ENCODE results near the gene CPLX1.
A peak's percentile ranks its signal among the peaks of the same experiment; 100 is the strongest.
"Not testable (repeated sequence)": the region's sequence is repeated elsewhere in the genome, so short reads cannot be mapped to it uniquely, and the experiment has no call there.

Gene CPLX1

DNA sequence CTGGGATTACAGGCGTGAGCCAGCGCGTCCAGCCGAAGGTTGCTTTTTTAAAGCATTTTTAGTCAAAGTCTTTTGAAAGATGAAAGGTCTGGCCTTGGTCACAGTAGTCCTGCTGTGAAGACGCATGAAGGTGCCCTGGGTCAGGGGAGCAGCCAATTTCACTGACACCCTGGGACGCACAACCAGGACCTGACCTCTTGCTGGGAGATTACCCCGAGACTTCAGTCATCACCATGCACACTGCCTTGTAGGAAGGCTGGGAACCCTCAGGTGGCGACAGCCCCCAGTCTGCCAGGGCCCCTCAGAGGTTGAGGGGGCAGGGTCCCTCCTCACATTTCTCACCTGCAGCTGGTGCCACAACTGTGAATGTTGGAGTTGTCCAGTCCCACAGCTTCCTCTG lies 53.2 kb downstream of the CPLX1 start:
- no peak for DNase-seq

- DNase-seq: no peak
These were observed 53.8 kb downstream of the CPLX1 start for GRCh38 chr4:772118-772517.

GRCh38 chr4:771464-771863 lies 54.5 kb downstream of the CPLX1 start:
- no peak for DNase-seq

DNA sequence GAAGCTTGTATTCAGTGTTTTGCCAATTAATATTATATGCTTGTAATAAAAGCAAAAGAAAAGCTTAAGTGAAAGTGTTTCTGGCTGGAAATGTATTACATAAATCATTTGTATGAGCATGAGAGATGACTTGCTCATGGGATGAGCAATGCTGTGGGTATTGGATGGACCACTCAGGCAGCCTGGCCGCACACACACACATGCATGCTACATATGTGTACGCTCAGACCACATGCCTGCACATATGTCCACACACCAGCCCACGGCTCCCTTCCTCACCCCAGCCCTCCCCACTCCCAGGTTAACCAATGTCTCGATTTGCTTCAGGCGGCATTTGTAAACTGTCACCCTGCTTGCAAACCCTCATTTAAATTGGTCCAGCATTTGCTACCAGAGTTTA lies 55.9 kb downstream of the CPLX1 start:
- DNase-seq: no peak

DNA sequence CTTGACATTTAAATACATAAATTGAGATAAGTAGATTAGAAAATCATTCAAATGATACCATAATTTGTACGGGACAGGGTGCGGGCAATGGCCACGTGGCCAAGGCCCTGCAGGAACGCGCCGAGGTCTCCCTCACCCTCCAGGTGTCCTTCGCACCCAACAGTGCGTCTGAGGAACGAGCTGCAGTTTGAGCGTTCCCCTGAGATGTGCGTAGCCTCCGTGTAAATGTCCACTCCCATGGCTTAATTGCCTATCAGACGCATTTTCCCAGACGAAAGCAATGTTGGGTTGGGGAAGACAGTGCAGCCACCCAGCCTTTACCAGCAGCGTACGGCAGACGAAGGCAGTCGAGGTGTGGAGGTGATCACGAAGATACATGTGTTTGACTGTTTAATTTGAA lies 56.4 kb downstream of the CPLX1 start:
- no peak for DNase-seq

GRCh38 chr4:768995-769394 lies 56.9 kb downstream of the CPLX1 start:
- DNase-seq: no peak

- DNase-seq: no peak
These were observed 57.9 kb downstream of the CPLX1 start for GRCh38 chr4:768076-768475.

- DNase-seq: no peak
These were observed 59.2 kb downstream of the CPLX1 start for GRCh38 chr4:766559-767283.

DNA sequence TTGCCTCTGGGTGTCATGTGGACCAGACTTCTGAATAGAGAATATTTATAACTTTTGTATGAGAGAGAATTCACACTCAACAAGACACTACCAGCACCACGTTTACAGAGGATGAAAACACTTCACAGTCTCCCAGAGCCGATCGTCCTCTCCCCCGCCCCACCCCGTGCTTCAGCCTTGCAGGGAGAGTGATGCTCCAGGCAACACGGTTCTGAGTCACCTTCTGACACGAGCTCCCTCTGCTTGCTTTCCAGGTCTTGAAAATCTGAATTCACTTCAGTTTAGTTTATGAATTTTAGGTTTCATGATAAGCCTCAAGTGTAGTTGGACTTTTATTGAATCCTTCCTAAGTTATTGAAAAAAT lies 59.8 kb downstream of the CPLX1 start:
- DNase-seq: no peak

GRCh38 chr4:764405-765169 lies 61.3 kb downstream of the CPLX1 start:
- DNase-seq: no peak

- no peak for DNase-seq
These were observed 62.0 kb downstream of the CPLX1 start for GRCh38 chr4:763922-764321.

DNA sequence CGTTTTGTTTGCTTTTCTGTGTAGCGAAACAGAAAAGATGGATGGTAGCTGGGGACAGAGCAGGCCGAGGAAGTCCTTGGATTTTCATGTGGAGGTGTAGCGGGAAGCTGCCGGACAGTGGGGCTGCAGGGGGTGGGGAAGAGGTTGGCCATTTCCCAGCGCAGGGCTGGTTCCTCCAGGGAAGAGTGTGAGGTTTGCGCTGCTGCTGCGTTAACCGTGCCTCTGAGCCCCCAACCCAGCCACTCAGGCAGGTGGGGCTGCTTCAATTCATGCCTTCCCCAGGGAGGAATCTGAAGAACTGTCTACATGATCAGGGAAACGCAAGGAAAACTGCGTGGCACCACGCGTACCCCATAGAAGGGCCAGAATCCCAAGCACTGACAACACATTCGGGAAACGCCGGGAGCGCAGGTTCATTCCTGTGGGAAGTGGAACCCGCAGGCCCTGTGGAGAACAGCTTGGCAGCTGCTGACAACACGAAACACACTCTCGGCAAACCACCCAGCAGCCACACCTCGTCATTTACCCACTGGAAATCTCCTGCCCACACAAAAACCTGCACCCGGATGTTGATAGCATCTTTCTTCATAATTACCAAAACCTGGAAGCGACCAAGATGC lies 62.6 kb downstream of the CPLX1 start:
- no peak for DNase-seq

DNA sequence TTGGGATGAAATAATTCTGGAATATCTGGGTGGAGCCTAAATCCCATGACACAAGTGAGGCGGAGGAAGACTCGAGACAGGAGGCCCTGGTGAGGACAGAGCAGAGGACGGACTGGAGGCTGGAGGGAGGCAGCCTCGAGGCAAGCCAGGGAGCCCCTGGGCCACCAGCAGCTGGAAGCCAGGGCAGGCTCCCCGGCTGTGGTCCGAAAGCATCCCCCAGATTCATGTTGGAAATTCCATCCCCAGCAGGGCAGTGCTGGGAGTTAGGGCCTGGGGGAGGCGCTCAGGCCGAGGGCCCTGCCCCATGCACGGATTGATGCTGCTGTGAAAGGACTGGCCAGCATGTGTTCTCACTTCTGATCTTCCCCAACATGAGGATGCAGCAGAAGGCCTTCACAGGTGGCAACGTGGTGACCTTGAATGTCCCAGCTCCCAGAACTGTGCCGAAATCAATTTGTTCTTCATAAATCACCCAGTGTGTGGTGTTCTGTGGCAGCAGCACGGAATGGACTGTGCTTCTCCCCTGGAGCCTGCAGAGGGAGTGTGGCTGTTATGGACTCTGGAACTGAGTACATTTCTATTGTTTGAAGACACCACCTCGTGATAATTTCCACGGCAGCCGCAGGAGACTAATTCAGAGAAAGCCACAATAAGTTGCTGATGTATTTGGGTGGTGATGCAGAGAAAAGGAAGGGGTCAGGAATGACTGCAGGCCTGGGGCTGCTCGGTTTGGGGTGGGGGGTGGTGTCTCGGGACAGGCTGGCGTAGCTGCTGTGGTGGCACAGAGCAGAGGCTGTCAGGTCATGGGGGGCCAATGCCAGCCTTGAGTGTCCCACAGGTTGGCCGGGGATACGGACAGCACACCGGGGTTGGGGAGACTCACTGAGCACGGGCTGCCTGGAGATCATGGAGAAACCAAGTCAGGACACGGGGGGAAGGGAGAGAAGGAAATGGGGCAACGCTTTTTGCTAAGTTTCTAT lies 63.4 kb downstream of the CPLX1 start:
- peak; percentile 52 for DNase-seq

DNA sequence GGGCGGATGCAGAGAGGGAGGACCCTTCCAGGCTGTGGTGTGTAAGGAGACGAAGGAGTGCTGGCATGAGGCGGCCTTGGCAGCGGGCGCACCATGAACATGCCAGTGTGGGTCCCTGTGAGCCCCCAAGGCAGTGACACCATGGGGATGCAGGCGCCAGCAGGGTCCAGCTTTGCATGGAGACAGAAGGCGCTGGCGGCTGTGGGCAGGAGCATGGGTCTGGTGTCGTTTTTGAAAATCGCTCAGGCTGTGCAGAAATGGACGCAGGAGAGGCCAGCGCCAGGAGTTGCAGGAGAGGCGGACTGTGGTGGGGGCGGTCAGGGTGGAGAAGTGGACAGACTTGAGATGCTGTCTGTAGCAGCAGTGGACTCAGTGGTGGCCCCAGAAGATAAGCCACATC lies 64.2 kb downstream of the CPLX1 start:
- DNase-seq: no peak

GRCh38 chr4:761086-761485 lies 64.8 kb downstream of the CPLX1 start:
- no peak for DNase-seq

DNA sequence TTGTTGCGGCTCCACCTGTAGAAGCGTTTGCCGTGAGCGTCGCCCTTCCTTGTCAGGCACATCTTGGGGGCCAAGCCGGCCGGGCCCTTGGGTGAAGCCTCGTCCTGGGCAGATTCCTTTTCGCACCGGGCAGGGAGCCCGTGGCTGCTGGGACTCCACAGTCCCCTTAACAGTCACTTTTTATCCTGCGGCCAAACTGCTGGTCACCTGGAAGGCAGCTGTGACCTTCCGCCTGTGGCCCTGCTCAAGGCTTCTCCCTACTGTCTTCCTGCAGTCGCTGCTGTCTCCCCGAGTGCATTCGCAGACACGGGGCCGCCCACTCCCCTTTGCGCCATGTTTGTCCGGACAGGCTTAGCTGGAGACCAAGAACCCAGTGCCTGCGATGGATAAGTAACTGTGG lies 65.3 kb downstream of the CPLX1 start:
- no peak for DNase-seq

DNA sequence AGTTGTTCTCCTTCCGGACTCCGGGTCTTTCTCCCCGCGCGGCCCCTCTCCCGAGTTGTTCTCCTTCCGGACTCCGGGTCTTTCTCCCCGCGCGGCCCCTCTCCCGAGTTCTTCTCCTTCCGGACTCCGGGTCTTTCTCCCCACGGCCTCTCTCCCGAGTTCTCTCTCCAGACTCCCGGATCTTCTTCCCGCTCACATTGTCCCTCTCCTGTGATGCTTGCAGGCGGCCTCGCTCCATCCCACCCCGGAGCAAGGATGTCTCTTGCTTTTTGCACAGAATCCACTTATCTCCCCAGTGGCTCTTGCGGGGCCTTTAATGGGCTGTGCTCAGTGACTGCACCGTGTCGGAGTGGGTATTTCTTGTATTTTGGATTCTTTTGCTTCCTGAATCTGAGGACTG lies 66.1 kb downstream of the CPLX1 start:
- not testable (repeated sequence) for DNase-seq

DNA sequence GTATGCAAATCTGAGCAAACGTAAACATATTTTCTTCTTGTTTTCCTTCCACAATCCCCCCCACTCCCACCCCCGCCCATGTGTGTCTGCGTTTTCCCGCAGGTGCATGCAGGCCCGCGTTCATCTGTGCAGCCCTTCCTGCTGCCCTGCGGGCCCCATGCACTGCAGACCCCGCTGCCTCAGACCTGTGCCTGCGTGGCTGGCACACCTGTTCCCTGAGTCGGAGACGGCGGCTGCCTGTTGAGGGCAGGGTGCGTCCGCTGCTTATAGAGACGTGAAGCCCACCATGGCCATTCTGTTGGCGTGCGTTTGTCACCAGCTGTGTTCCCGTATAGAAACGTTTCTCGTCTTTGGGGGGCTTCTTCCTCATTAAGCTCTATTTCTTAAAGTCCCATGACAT lies 68.8 kb downstream of the CPLX1 start:
- no peak for DNase-seq

- DNase-seq: no peak
These were observed 71.5 kb downstream of the CPLX1 start for GRCh38 chr4:754221-755120.

DNA sequence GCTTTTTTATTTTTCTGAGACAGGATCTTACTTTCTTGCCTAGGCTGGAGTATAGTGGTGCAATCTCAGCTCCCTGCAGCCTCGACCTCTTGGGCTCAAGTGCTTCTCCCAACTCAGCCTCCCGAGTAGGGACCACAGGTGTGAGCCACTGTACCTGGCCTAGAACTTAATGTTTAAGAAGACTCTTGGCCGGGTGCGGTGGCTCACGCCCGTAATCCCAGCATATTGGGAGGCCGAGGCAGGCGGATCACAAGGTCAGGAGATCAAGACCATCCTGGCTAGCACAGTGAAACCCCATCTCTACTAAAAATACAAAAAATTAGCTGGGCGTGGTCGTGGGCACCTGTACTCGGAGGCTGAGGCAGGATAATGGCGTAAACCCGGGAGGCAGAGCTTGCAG lies 72.7 kb downstream of the CPLX1 start:
- DNase-seq: not testable (repeated sequence)

DNA sequence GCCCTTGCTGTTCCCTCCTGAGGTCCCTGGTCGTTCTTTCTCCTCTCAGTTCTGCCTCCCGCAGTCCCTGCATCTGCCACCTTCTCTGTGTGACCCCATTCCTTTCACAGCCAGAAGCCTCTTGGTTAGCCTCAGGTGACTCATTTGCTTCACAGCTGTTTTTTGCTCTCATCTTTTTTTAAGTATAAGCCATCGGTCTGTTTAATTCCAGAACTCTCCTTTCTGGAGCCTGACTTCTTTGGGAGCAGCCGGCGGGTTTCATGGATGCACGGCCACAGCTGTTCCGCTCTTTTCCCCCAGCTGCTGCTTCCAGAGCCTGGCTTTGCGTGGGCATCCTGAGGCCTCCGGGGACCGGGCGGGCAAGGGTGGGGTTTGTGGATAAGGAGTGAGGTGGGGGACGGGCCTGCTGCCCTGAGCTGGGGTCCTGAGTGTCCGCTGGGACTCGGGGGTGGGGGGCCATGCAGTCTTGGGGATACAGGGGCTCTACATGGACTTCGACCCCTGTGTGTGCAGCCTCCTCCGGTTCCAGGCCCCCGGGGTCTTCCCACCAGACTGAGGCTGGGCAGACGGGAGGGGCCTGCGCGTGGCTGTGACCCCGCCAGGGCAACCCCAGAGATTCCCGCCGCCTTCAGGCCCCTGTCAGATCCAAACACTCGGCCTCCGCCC lies 73.6 kb downstream of the CPLX1 start:
- no peak for DNase-seq

All from hematopoietic multipotent progenitor cell treated with erythropoietin and hydrocortisone succinate and interleukin-3 and kit ligand, for 6 days (in vitro differentiated cells).